Psoas muscle (tissue), 8 donors: ENCODE data around the gene POTEJ. TPM values are rescaled to one million over a fixed set of nuclear protein-coding genes. Genes with fewer than 3 reads are reported as not detected.
A peak's percentile ranks its signal among the peaks of the same experiment; 100 is the strongest.
"Not testable (repeated sequence)": the region's sequence is repeated elsewhere in the genome, so short reads cannot be mapped to it uniquely, and the experiment has no call there.

Experiments
- ATAC-seq, 4 donors: fragments of 200-7000 bp; cut with Tn5 transposase; one replicate each; pipeline ENCODE4 v1.9.1; 2020; ENCODE audit warnings: moderate library complexity in 3 of 4, mild to moderate bottlenecking in 2 of 4
- DNase-seq, 2 donors: peaks; one replicate each; pipeline ENCODE4 v3.0.0-alpha.2; 2020
- H3K27ac ChIP-seq: fragments of 200-600 bp; one replicate; pipeline ENCODE4 v1.8.0; 2022
- H3K27me3 ChIP-seq, 3 donors: fragments of 200-600 bp in 1 of 3; one replicate each; pipeline versions ENCODE4 v1.6.1 to v1.8.0; 2013 to 2022; ENCODE audit warnings: low read length in 2 of 3, mild to moderate bottlenecking in 2 of 3, moderate library complexity in 1 of 3; ENCODE audit not compliant: insufficient read depth in 3 of 3
- H3K36me3 ChIP-seq, 2 donors: fragments of 200-600 bp in 1 of 2; one replicate each; pipeline versions ENCODE4 v1.6.1 to v1.8.0; 2013 to 2022; ENCODE audit warnings: low read depth in 1 of 2, mild to moderate bottlenecking in 1 of 2, moderate library complexity in 1 of 2; ENCODE audit not compliant: insufficient read depth in 1 of 2
- H3K4me1 ChIP-seq: fragments of 200-600 bp; one replicate; pipeline ENCODE4 v1.8.0; 2022
- H3K4me3 ChIP-seq: fragments of 200-600 bp; one replicate; pipeline ENCODE4 v1.8.0; 2022; ENCODE audit warnings: mild to moderate bottlenecking
- H3K9me3 ChIP-seq: fragments of 200-600 bp; one replicate; pipeline ENCODE4 v1.8.0; 2022
- WGBS, 3 donors: extraction: QIAGEN DNeasy Blood & Tissue Kit; methylation state at CpG; one replicate each; pipeline versions ENCODE4 v1.1.6 to v1.1.7; 2013; 5-methylcytosine and 5-hydroxymethylcytosine counted together
- intact Hi-C, 2 donors: fragments of 100-400 bp; cut with DNase I; formaldehyde crosslinking; loops; one replicate each; pipeline versions ENCODE4 v1.11.0 to v1.14.2; 2022
- polyA plus RNA-seq, 3 donors: library from polyadenylated mRNA; stranded (reverse); fragments of 200-250 nt; gene quantifications; one replicate each; pipeline ENCODE4 v1.2.3, GENCODE V29; 2013
- total RNA-seq, 4 donors: library from RNA; stranded (reverse); fragmentation: NEBNext Ultra II Directional in 2 of 4; extraction: Animal tissue kit (Norgen Biotek cat#: 25700) in 2 of 4; gene quantifications; one replicate each; pipeline versions ENCODE4 v1.2.1 to v1.2.4, GENCODE V29; 2021 to 2023
- donor health status: healthy with polysubstance abuse.
- donor health status: DM: no; HTN: no; CAD: no; lungs with moderate emphysema.
- donor health status: Bipolar disorder and iron deficiency.
- donor health status: healthy.
- donor health status: DM: yes; HTN: yes; CAD: no.
- donor health status: DM: no; HTN: no; CAD: no.
- donor health status: DM: no; HTN: no; CAD: no.
- donor health status: DM: yes; HTN: yes; CAD: no.

The POTEJ gene
- total and polyA plus RNA-seq, 7 donors: not detected

DNA sequence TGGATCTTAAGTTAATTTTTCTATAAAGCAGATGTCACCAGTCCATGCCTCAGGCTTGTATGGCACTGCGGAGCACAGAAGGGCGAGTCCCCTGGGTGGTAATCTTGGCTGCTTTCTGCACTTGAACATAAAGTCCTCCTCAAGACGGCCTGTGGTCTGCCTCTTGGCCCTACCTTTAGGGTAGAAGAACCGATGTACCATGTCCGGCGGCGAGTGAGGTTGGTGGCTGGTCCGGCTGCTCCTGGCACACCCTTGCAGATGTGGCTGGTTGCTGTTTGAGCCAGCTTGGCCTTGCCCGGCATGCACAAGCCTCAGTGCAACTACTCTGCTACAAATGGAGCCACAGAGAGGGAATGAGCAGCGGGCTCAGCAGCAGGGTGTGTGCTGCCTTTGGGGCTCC is 56.3 kb downstream of the POTEJ start:
- H3K36me3 ChIP-seq, H3K27me3 ChIP-seq, intact Hi-C loops, H3K27ac ChIP-seq, H3K4me1 ChIP-seq, ATAC-seq, DNase-seq, H3K9me3 ChIP-seq, H3K4me3 ChIP-seq: not testable (repeated sequence)
- 85 to 90% (median 85%) methylated on average over 5 to 10 of the region's 10 CpGs for WGBS, 3 donors

- H3K9me3 ChIP-seq, H3K27me3 ChIP-seq, H3K4me1 ChIP-seq, DNase-seq, H3K27ac ChIP-seq, H3K4me3 ChIP-seq, ATAC-seq, H3K36me3 ChIP-seq, intact Hi-C loops: not testable (repeated sequence)
- WGBS, 3 donors: 82 to 88% (median 85%) methylated on average over 10 of the region's 13 CpGs
These were observed 58.9 kb downstream of the POTEJ start for GRCh38 chr2:130670026-130670745.

DNA sequence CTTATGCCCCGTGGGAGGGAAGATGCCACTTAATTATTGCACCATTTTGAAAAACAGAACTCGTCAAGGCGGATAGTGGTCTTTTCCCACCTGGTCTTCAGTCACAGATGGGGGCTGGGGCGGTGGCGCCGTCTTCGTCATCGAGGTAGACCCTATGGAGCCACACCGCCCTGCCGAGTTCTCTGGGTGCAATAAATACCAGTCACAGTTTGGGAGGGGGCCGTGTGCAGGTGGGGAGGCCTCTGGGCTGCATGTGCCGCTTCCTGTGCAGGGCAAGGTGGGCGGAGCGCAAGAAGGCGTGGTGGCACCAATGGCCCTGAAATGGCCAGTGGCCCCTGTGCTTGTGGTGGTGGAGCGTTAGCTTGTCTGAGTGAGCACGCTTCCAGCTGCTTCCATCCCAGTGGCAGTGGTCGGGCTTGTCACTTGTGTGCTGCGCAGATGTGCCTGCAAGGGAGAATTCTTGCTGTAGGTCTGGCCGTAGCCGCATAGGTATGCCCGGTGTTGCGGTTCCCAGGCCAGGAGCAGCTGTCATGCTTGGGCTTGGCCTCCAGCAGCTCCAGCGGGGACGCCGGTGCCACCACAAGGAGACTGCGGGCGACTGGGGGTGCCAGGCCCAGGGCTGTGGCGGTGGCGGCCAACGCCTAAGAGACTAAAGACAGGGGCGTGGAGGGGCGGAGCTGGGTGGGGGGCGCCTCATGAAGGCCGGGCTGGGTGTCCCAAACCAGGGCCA is 81.0 kb downstream of the POTEJ start:
- WGBS, 3 donors: 32 to 44% (median 38%) methylated on average over 8 to 26 of the region's 35 CpGs
- H3K36me3 ChIP-seq, H3K4me1 ChIP-seq, H3K27me3 ChIP-seq, intact Hi-C loops, H3K4me3 ChIP-seq, H3K9me3 ChIP-seq, H3K27ac ChIP-seq, DNase-seq: not testable (repeated sequence)
- peak in 1 of 4 donors; percentile 13 for ATAC-seq

GRCh38 chr2:130693474-130693873 is 82.2 kb downstream of the POTEJ start:
- ATAC-seq: peak in 1 of 4 donors; percentile 27

GRCh38 chr2:130703250-130703649 is 92.0 kb downstream of the POTEJ start:
- 74 to 94% (median 74%) methylated on average over 3 of the region's 3 CpGs for WGBS, 3 donors
- H3K27ac ChIP-seq, DNase-seq, ATAC-seq, H3K36me3 ChIP-seq, H3K4me1 ChIP-seq, H3K9me3 ChIP-seq, H3K27me3 ChIP-seq, intact Hi-C loops, H3K4me3 ChIP-seq: not testable (repeated sequence)

More at GRCh38 chr2:130693474-130693873, 82.2 kb downstream of the POTEJ start:
- H3K9me3 ChIP-seq, H3K4me1 ChIP-seq, H3K27me3 ChIP-seq, H3K36me3 ChIP-seq, intact Hi-C loops, H3K27ac ChIP-seq, H3K4me3 ChIP-seq: not testable (repeated sequence)
- DNase-seq: peak; percentile 17 to 39
- 2 to 6% (median 4%) methylated on average over 25 to 36 of the region's 37 CpGs for WGBS, 3 donors

Other genes starting within 250 kb of the POTEJ start
- not detected for gene POTEI, start 102.1 kb upstream of the POTEJ start, total RNA-seq
- gene POTEI, start 102.1 kb upstream of the POTEJ start, polyA plus RNA-seq: not detected
- not detected for gene CFC1B, start 90.2 kb upstream of the POTEJ start, total RNA-seq
- not detected for gene CFC1B, start 90.2 kb upstream of the POTEJ start, polyA plus RNA-seq
- gene CFC1, start 11.9 kb upstream of the POTEJ start, total RNA-seq: not detected
- gene CFC1, start 11.9 kb upstream of the POTEJ start, polyA plus RNA-seq: not detected
- not detected for gene GPR148, start 117.6 kb downstream of the POTEJ start, total RNA-seq
- gene GPR148, start 117.6 kb downstream of the POTEJ start, polyA plus RNA-seq: not detected
- not detected for gene AMER3, start 144.1 kb downstream of the POTEJ start, total RNA-seq
- gene AMER3, start 144.1 kb downstream of the POTEJ start, polyA plus RNA-seq: not detected
- gene ARHGEF4, start 225.5 kb downstream of the POTEJ start, total RNA-seq: 1 to 10 TPM; 2.6 to 6.9 (median 3.9) TPM
- 1 to 10 TPM in 2 of 3 donors, under 1 TPM in 1; 0.63 to 4.7 (median 3.7) TPM for gene ARHGEF4, start 225.5 kb downstream of the POTEJ start, polyA plus RNA-seq